ENCODE results near the gene SRGAP1. TPM values are rescaled to one million over a fixed set of nuclear protein-coding genes. Genes with fewer than 3 reads are reported as not detected.
"Not testable (repeated sequence)": the region's sequence is repeated elsewhere in the genome, so short reads cannot be mapped to it uniquely, and the experiment has no call there.

Gene SRGAP1
- total RNA-seq, 2 donors from 2014 or later: 0.06 to 0.29 TPM

- H3K27me3 Mint-ChIP-seq: peaks cover 8% of the 10 kb centered on the region
- H3K9me3 Mint-ChIP-seq: no peaks in the 10 kb centered on the region
- H3K27ac Mint-ChIP-seq: no peak overlapping the region
- H3K4me3 Mint-ChIP-seq: no peak overlapping the region
- no peaks in the 10 kb centered on the region for H3K36me3 Mint-ChIP-seq (ENCODE audit: low read depth)
- H3K4me1 Mint-ChIP-seq: no peaks in the 10 kb centered on the region
- ATAC-seq (replicated peaks): no peak
Observed at GRCh38 chr12:64064706-64065105, 220.2 kb downstream of the SRGAP1 start.

- Mint-ChIP-seq H3K36me3 (ENCODE audit: low read depth) (no peaks in the 10 kb centered on the region), H3K27me3 (peaks cover 8% of the 10 kb centered on the region), H3K27ac (no peak overlapping the region), H3K4me1 (no peaks in the 10 kb centered on the region), H3K9me3 (no peaks in the 10 kb centered on the region), H3K4me3 (no peak overlapping the region)
- no peak for ATAC-seq (replicated peaks)
Observed at GRCh38 chr12:64065881-64066451, 221.5 kb downstream of the SRGAP1 start.

- ATAC-seq (replicated peaks): no peak
- H3K4me1 Mint-ChIP-seq: no peaks in the 10 kb centered on the region
- H3K4me3 Mint-ChIP-seq: no peak overlapping the region
- peaks cover 8% of the 10 kb centered on the region for H3K27me3 Mint-ChIP-seq
- no peaks in the 10 kb centered on the region for H3K9me3 Mint-ChIP-seq
- no peak overlapping the region for H3K27ac Mint-ChIP-seq
- no peaks in the 10 kb centered on the region for H3K36me3 Mint-ChIP-seq (ENCODE audit: low read depth)
Observed at GRCh38 chr12:64066776-64067175, 222.3 kb downstream of the SRGAP1 start.

- H3K27me3 Mint-ChIP-seq: no peaks in the 10 kb centered on the region
- no peaks in the 10 kb centered on the region for H3K9me3 Mint-ChIP-seq
- no peak overlapping the region for H3K27ac Mint-ChIP-seq
- H3K4me1 Mint-ChIP-seq: no peaks in the 10 kb centered on the region
- no peak overlapping the region for H3K4me3 Mint-ChIP-seq
- H3K36me3 Mint-ChIP-seq (ENCODE audit: low read depth): no peaks in the 10 kb centered on the region
- ATAC-seq (replicated peaks): no peak
Observed at GRCh38 chr12:64070454-64070853, 226.0 kb downstream of the SRGAP1 start.

- Mint-ChIP-seq H3K27ac (no peak overlapping the region), H3K9me3 (no peaks in the 10 kb centered on the region), H3K36me3 (ENCODE audit: low read depth) (no peaks in the 10 kb centered on the region), H3K27me3 (peaks cover 4% of the 10 kb centered on the region), H3K4me1 (no peaks in the 10 kb centered on the region), H3K4me3 (no peak overlapping the region)
- no peak for ATAC-seq (replicated peaks)
Observed at GRCh38 chr12:64072916-64073575, 228.5 kb downstream of the SRGAP1 start.

- H3K27ac Mint-ChIP-seq; ATAC-seq (replicated peaks); H3K27me3 Mint-ChIP-seq; H3K36me3 Mint-ChIP-seq (ENCODE audit: low read depth); H3K4me3 Mint-ChIP-seq; H3K4me1 Mint-ChIP-seq; H3K9me3 Mint-ChIP-seq: not testable (repeated sequence)
Observed at GRCh38 chr12:64076565-64076964, 232.1 kb downstream of the SRGAP1 start.

- Mint-ChIP-seq H3K27me3 (peaks cover 4% of the 10 kb centered on the region), H3K4me3 (no peak overlapping the region), H3K4me1 (no peaks in the 10 kb centered on the region), H3K27ac (no peak overlapping the region), H3K9me3 (no peaks in the 10 kb centered on the region), H3K36me3 (ENCODE audit: low read depth) (no peaks in the 10 kb centered on the region)
- ATAC-seq (replicated peaks): no peak
Observed at GRCh38 chr12:64077922-64078321, 233.4 kb downstream of the SRGAP1 start.

GRCh38 chr12:64080319-64081007 lies 236.0 kb downstream of the SRGAP1 start:
- no peaks in the 10 kb centered on the region for H3K4me1 Mint-ChIP-seq
- H3K9me3 Mint-ChIP-seq: no peaks in the 10 kb centered on the region
- H3K27me3 Mint-ChIP-seq: peaks cover 7% of the 10 kb centered on the region
- no peak overlapping the region for H3K27ac Mint-ChIP-seq
- H3K36me3 Mint-ChIP-seq (ENCODE audit: low read depth): no peaks in the 10 kb centered on the region
- H3K4me3 Mint-ChIP-seq: no peak overlapping the region
- ATAC-seq (replicated peaks): no peak

GRCh38 chr12:64081008-64081404 lies 236.5 kb downstream of the SRGAP1 start:
- Mint-ChIP-seq H3K4me3 (no peak overlapping the region), H3K4me1 (no peaks in the 10 kb centered on the region), H3K27me3 (peaks cover 8% of the 10 kb centered on the region), H3K36me3 (ENCODE audit: low read depth) (no peaks in the 10 kb centered on the region), H3K9me3 (no peaks in the 10 kb centered on the region), H3K27ac (no peak overlapping the region)
- ATAC-seq (replicated peaks): no peak

- Mint-ChIP-seq H3K4me3 (no peak overlapping the region), H3K36me3 (ENCODE audit: low read depth) (no peaks in the 10 kb centered on the region), H3K27ac (no peak overlapping the region), H3K27me3 (peaks cover 7% of the 10 kb centered on the region), H3K9me3 (no peaks in the 10 kb centered on the region), H3K4me1 (no peaks in the 10 kb centered on the region)
- ATAC-seq (replicated peaks): no peak
Observed at GRCh38 chr12:64082116-64082515, 237.6 kb downstream of the SRGAP1 start.

- Mint-ChIP-seq H3K4me3 (no peak overlapping the region), H3K9me3 (no peaks in the 10 kb centered on the region), H3K36me3 (ENCODE audit: low read depth) (no peaks in the 10 kb centered on the region), H3K4me1 (no peaks in the 10 kb centered on the region), H3K27me3 (peaks cover 7% of the 10 kb centered on the region), H3K27ac (no peak overlapping the region)
- no peak for ATAC-seq (replicated peaks)
Observed at GRCh38 chr12:64082866-64083268, 238.4 kb downstream of the SRGAP1 start.

GRCh38 chr12:64083285-64084210 lies 239.0 kb downstream of the SRGAP1 start:
- H3K4me3 Mint-ChIP-seq: no peak overlapping the region
- no peak overlapping the region for H3K27ac Mint-ChIP-seq
- no peaks in the 10 kb centered on the region for H3K9me3 Mint-ChIP-seq
- no peaks in the 10 kb centered on the region for H3K36me3 Mint-ChIP-seq (ENCODE audit: low read depth)
- H3K27me3 Mint-ChIP-seq: peaks cover 7% of the 10 kb centered on the region
- no peaks in the 10 kb centered on the region for H3K4me1 Mint-ChIP-seq
- ATAC-seq (replicated peaks): no peak

- Mint-ChIP-seq H3K9me3 (no peaks in the 10 kb centered on the region), H3K27me3 (peaks cover 12% of the 10 kb centered on the region), H3K4me1 (no peaks in the 10 kb centered on the region), H3K27ac (no peak overlapping the region), H3K4me3 (no peak overlapping the region), H3K36me3 (ENCODE audit: low read depth) (no peaks in the 10 kb centered on the region)
- no peak for ATAC-seq (replicated peaks)
Observed at GRCh38 chr12:64085154-64085553, 240.7 kb downstream of the SRGAP1 start.

GRCh38 chr12:64085996-64086395 lies 241.5 kb downstream of the SRGAP1 start:
- ATAC-seq (replicated peaks): no peak
- Mint-ChIP-seq H3K4me3 (no peak overlapping the region), H3K27me3 (peaks cover 12% of the 10 kb centered on the region), H3K4me1 (no peaks in the 10 kb centered on the region), H3K27ac (no peak overlapping the region), H3K36me3 (ENCODE audit: low read depth) (no peaks in the 10 kb centered on the region), H3K9me3 (no peaks in the 10 kb centered on the region)
